Skin of body (tissue), 2 donors: Measurements from ENCODE around the gene PMF1. TPM values are rescaled to one million over a fixed set of nuclear protein-coding genes. Genes with fewer than 3 reads are reported as not detected.

Source experiments
- DNase-seq: peaks from one replicate; lab custom pipeline; 2025; lab: John Stamatoyannopoulos, UW
- total RNA-seq: library from RNA; depleted of rRNA; stranded (reverse); fragments of >200 nt; gene quantifications from one replicate; pipeline ENCODE4 v1.2.3, GENCODE V29; 2014

Gene PMF1
- total RNA-seq, 1 donor from 2014 or later: 33.9 TPM

DNA sequence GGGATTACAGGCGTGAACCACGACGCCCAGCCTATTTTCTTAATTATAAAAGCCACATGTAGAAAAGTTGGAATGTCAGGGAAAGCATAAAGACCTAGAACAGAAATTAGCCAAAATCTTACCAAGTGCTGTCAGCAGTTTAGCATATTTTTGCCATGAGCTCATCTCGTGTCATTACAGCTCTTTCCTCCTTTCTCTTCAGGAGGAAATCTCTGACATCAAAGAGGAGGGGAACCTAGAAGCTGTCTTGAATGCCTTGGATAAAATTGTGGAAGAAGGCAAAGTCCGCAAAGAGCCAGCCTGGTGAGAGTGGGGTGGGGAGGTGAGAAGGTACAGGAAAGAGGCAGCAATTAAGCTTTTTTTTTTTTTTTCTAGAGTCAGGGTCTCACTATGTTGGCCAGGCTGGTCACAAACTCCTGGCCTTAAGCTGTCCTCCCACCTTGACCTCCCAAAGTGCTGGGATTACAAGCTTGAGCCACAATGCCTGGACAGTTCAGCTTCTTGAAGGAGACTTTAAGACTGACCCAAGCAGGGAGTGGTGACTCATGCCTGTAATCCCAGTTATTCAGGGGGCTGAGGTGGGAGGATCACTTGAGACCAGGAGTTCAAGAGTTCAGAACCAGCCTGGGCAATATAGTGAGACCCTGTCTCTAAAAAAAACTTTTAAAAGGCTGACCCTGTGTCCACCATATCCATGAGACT lies 20.8 kb downstream of the PMF1 start:
- no peak for DNase-seq

DNA sequence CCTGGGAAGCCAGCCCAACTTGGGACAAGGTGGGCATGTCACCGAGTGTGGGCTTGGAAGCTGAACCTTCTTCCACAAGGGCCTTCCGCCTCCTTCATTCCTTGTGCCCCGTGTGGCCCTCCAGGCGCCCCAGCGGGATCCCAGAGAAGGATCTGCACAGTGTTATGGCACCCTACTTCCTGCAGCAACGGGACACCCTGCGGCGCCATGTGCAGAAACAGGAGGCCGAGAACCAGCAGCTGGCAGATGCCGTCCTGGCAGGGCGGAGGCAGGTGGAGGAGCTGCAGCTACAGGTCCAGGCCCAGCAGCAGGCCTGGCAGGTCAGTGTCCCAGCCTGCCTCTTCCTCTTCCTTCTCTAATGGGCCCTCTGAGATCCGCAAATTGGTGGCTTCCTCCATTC lies 23.4 kb downstream of the PMF1 start:
- no peak for DNase-seq

GRCh38 chr1:156238248-156238647 lies 25.4 kb downstream of the PMF1 start:
- DNase-seq: no peak

DNA sequence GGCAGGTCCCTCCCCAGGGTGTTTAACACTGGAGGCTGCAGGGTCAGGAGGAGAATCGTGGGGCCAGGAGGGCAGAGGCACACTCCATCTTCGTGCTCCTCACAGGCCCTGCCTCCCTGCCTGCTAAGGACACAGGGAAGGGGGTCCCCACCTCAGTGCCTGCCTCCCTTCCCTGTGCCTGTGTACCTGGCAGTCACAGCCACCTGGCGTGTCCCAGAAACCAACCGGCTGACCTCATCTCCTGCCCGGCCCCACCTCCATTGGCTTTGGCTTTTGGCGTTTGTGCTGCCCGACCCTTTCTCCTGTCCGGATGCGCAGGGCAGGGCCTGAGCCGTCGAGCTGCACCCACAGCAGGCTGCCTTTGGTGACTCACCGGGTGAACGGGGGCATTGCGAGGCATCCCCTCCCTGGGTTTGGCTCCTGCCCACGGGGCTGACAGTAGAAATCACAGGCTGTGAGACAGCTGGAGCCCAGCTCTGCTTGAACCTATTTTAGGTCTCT lies 28.6 kb downstream of the PMF1 start:
- no peak for DNase-seq

DNA sequence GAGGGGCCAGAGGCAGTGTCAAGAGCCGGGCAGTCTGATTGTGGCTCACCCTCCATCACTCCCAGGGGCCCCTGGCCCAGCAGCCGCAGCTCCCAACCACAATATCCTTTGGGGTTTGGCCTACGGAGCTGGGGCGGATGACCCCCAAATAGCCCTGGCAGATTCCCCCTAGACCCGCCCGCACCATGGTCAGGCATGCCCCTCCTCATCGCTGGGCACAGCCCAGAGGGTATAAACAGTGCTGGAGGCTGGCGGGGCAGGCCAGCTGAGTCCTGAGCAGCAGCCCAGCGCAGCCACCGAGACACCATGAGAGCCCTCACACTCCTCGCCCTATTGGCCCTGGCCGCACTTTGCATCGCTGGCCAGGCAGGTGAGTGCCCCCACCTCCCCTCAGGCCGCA lies 29.1 kb downstream of the PMF1 start, which contains the start of gene BGLAP:
BGLAP (plus strand) TSS at position 259 of the 400 bp plus-strand sequence; CDS start at position 307, 48 bp downstream.
- DNase-seq: no peak

DNA sequence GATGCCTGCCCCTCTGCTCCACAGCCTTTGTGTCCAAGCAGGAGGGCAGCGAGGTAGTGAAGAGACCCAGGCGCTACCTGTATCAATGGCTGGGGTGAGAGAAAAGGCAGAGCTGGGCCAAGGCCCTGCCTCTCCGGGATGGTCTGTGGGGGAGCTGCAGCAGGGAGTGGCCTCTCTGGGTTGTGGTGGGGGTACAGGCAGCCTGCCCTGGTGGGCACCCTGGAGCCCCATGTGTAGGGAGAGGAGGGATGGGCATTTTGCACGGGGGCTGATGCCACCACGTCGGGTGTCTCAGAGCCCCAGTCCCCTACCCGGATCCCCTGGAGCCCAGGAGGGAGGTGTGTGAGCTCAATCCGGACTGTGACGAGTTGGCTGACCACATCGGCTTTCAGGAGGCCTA lies 29.9 kb downstream of the PMF1 start:
- no peak for DNase-seq

DNA sequence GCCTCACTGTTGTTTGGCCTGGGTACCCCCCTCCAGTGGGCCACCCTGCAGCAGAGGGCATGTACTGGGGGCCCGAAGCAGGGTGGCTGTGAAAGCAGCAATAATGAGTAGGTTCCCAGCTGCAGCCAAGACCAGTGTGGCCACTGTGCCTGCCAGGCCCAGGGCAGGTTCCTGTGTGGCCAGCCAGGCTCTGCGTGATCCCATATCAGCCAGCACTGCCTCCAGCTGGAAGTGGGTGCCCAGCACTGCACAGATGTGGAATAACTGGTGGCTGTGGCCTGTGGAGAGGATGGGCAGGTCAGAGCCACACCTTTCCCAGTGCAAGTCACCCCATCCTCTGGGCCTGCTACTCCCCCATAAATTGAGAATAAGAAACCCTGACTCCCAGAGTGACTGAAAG lies 31.3 kb downstream of the PMF1 start:
- DNase-seq: no peak

DNA sequence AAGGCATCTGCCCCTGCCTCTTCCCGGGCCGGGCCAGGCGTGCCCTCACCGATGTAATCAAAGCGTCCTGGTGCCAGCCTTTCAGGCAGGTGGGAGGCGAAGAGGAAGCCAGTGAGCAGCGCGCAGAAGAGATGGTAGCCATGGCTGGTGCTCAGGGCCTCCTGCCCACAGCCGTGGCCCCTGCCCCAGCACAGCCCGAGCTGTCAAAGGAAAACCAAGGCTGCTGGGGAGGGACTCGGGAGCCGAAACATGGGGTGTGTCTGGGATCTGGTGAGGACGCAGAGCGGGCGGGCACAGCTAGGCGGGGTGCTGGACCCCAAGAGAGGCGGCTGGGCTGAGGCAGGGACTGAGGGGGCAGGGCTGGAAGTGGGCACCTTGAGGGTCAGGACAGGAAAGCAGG lies 31.9 kb downstream of the PMF1 start:
- no peak for DNase-seq

DNA sequence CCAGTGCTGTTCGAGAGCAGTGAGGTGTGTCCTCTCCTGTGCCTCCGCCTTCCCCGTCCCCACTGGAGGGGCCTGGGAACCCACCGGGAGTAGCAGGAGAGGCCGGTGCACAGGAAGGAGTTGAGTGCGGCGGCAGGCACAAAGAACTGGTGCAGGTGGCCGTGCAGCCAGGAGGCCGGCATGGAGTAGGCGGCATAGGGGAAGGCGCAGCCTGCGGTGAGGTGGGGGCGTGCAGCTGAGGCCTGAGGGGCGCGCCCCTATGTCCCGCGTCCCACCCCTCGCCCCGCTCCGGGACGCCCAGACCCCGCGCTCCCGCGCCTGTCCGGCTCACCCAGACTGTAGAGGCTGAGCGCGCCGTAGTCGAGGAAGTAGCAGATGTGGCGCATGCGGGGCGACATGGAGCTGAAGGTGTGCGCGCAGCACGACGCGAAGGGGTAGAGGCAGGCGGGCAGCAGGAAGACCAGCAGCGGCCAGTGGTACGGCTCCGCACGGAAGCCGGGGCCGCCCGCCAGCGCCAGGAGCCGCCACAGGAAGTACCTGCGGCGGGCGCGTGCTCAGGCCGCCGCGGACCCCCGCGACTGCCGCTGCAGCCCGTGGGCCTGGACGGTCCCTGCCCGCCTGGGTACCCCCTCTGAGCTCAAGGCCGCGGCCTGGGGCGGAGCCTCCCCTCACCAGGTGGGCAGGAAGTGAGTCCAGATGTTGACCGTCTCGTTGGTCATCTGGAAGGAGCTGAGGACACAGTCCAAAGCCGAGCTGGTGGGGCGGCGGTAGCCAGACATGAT lies 32.8 kb downstream of the PMF1 start:
- no peak for DNase-seq

DNA sequence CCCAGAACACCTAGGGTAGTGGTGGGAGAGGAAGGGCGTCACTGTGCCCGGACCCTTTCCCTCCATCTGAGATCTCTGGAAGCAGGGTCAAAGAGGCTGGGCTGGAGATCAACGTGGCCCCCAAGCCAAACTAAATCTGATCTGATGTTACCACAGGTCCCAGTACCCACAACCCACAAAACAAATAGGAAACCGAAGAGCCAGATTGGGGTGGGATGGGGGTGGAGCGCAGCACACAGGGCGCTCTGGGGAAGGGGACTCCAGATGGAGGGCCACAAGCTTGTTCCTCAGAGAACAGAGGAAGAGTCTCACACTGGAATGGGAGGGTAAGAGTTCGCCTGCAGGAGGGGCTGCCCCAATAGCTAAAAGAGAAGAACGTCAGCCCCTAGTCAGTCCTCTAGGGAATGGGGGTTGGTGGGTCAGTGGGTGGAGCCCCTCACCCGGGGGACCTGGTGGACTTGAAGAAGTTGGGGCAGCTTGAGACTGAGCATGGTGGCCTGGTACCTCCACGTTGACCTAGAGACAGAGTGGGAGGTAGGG lies 33.5 kb downstream of the PMF1 start:
- no peak for DNase-seq

DNA sequence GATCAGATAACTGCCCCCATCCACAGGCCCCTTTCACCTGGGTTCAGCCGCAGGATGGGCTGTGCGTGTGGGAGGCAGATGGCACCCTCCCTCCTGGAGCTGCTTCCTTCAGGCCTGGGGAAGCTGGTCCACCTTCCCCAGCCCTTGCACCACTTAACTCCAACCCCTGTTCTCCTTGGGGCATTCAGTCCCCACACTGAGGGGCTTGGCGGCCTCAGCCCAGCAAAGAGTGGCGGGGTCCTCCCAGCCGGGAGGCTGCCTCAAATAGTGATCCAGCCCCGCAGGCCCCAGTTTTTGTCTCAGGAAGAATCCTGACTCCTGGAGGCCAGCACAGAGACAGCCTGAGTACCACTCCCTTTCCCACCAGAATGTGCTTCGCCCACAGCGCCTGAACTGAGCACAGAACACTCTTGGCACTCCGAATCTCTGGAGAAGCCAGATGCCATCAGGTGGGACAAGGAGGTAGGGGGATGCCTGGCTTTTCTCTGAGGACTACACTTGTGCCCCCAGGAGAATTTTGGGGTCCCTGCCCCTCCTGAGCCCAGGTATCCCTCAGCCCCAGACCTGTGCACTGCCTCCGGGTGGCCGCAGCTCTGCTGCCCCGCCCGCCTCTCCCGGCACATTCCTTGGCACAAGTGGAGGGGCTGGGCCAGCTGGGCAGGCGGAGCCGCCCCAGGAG lies 34.1 kb downstream of the PMF1 start:
- DNase-seq: no peak

DNA sequence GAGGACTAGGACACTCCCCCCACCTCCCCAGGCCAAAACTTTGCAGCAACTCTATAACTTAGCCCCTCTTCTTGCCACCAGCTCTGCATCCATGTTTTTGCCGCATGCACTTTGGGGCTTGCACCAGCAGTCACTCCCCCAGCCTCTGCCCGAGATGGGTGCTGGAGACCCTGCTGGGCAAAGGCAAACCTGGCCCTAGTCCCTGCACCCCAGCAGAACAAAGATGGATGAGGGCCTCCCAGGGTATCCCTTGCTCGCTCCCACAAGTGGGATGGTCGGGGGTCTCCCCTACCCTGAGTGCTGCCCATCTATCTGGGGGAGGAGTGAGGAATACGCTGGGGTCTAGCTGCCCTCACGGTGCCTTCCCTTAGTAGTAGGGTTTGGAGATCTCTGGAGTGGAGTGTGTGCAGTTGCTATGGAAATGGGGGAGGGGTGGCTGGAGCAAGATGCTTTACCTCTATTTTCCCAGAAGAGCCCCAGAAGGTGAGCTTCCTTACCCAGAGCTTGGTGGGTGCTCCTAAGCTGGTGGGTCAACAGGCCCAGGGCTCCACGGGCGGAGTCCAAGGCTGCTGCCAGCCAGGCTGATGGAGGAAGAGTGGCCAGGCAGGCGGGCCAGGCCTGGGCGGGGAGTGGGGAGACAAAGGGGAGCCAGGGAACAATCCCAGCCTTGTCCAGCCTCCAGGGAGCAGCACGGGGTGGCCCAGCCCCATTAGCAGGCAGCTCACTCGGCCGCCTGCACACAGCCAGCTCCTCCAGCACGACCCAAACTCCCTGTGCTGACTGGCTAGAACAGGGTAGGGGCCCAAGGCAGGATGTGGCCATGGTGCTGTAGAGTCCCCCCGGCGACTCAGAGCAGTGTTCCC lies 34.9 kb downstream of the PMF1 start, which contains the start of gene PAQR6:
PAQR6 (minus strand) TSS at position 597 of the 863 bp plus-strand sequence. CDS start 1,325 bp downstream, outside the sequence.
- no peak for DNase-seq

DNA sequence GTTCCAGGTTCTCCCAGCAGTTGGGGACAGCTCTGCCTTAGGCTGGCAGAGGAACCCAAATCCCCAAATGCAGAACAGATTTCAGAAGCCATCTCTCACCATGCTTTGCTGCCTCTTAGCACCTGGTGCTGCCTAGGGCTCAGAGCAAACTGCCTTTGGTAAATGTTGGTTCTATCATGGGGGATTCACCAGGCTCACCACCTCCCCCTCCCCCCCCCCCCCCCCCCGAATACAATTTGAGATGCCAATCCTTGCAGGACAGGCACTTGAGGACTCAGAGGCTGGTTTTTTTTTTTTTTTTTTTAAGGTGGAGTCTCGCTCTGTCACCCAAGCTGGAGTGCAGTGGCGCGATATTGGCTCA lies 35.5 kb downstream of the PMF1 start:
- no peak for DNase-seq

DNA sequence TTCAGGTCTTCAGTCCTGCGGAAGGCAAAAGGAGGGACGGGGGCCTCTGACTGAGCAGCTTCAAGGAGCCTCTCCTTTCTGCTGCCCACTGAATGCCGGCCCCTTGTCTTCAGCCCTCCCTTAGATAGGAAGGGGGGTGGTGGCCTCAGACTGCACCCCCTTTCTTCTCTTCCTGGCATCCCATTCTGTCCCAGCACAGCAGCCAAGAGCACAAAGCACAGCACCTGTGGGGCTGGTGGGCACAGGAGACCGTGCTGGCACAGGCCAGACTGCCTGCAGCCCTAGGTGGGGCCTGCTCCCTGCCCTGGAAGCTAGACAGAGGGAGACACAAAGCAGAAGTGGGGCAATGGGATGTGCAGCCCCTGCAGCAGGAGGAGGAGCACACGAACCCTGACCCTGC lies 36.8 kb downstream of the PMF1 start:
- no peak for DNase-seq

GRCh38 chr1:156251527-156251926 lies 38.7 kb downstream of the PMF1 start:
- no peak for DNase-seq

DNA sequence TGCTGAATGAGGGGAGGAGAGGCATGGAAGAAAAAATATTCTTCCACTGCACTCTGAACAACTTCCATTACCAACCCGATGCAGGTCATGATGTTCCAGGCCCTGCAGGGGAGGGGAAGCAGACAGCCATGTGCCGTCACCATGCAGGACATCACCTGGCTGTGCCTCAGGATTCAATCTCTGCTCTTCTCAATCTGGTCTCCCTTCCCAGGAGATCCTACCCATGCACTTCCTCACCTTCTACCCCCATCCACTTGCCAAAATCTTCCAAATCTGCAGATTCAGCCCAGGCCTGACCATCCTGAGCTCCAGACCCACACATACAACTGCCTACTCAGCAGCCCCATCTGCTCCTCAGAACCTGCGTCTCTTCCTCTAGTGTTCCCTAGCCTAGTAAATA lies 40.8 kb downstream of the PMF1 start:
- DNase-seq: no peak

GRCh38 chr1:156257711-156258110 lies 44.9 kb downstream of the PMF1 start:
- DNase-seq: no peak

GRCh38 chr1:156258859-156259258 lies 46.1 kb downstream of the PMF1 start:
- no peak for DNase-seq

- no peak for DNase-seq
Observed at GRCh38 chr1:156259805-156260204, 47.0 kb downstream of the PMF1 start.

DNA sequence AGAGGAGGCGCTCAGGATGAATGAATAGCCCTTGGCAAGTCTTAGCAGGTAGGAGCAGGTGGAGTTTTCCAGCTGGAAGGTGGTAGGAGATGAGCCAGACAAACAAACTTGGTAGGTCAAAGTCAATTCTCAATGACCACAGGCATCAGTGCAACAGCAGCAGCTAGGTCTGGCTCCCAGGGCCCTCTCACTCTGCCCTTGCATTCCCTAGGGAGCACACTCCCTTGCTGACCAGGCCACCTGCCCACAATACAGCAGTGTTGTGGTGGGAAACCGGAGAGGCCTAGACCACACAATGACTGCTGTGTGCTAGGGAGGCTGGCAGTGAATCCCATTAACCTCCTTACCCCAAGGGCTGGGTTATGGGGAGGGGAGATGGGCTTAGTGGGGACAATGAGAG lies 48.1 kb downstream of the PMF1 start:
- no peak for DNase-seq
